ENCODE results near the gene ANKS6.

ANKS6 gene

GRCh38 chr9:98791608-98792490 lies 4.5 kb downstream of the ANKS6 start:
- no peak for DNase-seq (ENCODE audit: low read depth in 2 of 2)

GRCh38 chr9:98790842-98791607 lies 5.3 kb downstream of the ANKS6 start:
- DNase-seq (ENCODE audit: low read depth in 2 of 2), result peak in 1 of 2 donors; percentile 14

GRCh38 chr9:98790134-98790841 lies 6.1 kb downstream of the ANKS6 start:
- no peak for DNase-seq (ENCODE audit: low read depth in 2 of 2)

- DNase-seq (ENCODE audit: low read depth in 2 of 2), result no peak
Observed at GRCh38 chr9:98789483-98790133, 6.7 kb downstream of the ANKS6 start.

GRCh38 chr9:98787766-98788335 lies 8.5 kb downstream of the ANKS6 start:
- DNase-seq (ENCODE audit: low read depth in 2 of 2), result no peak

GRCh38 chr9:98786750-98787510 lies 9.4 kb downstream of the ANKS6 start:
- DNase-seq (ENCODE audit: low read depth in 2 of 2), result no peak

GRCh38 chr9:98784831-98785806 lies 11.2 kb downstream of the ANKS6 start:
- no peak for DNase-seq (ENCODE audit: low read depth in 2 of 2)

GRCh38 chr9:98783518-98784226 lies 12.7 kb downstream of the ANKS6 start:
- no peak for DNase-seq (ENCODE audit: low read depth in 2 of 2)

- DNase-seq (ENCODE audit: low read depth in 2 of 2), result no peak
Observed at GRCh38 chr9:98781588-98782383, 14.6 kb downstream of the ANKS6 start.

GRCh38 chr9:98780059-98780749 lies 16.2 kb downstream of the ANKS6 start:
- DNase-seq (ENCODE audit: low read depth in 2 of 2), result no peak

GRCh38 chr9:98778711-98779530 lies 17.4 kb downstream of the ANKS6 start:
- DNase-seq (ENCODE audit: low read depth in 2 of 2), result no peak

GRCh38 chr9:98778251-98778650 lies 18.1 kb downstream of the ANKS6 start:
- DNase-seq (ENCODE audit: low read depth in 2 of 2), result no peak

GRCh38 chr9:98777618-98778017 lies 18.7 kb downstream of the ANKS6 start:
- DNase-seq (ENCODE audit: low read depth in 2 of 2), result no peak

- no peak for DNase-seq (ENCODE audit: low read depth in 2 of 2)
Observed at GRCh38 chr9:98775831-98776441, 20.4 kb downstream of the ANKS6 start.

GRCh38 chr9:98774746-98775145 lies 21.6 kb downstream of the ANKS6 start:
- DNase-seq (ENCODE audit: low read depth in 2 of 2), result no peak

GRCh38 chr9:98773721-98774120 lies 22.6 kb downstream of the ANKS6 start:
- DNase-seq (ENCODE audit: low read depth in 2 of 2), result no peak
